ENCODE measurements around the gene PATL2.

DNA sequence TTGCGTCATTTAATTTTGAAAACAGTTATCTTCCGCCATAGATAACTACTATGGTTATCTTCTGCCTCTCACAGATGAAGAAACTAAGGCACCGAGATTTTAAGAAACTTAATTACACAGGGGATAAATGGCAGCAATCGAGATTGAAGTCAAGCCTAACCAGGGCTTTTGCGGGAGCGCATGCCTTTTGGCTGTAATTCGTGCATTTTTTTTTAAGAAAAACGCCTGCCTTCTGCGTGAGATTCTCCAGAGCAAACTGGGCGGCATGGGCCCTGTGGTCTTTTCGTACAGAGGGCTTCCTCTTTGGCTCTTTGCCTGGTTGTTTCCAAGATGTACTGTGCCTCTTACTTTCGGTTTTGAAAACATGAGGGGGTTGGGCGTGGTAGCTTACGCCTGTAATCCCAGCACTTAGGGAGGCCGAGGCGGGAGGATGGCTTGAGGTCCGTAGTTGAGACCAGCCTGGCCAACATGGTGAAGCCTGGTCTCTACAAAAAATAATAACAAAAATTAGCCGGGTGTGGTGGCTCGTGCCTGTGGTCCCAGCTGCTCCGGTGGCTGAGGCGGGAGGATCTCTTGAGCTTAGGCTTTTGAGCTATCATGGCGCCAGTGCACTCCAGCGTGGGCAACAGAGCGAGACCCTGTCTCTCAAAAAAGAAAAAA lies 1.4 kb upstream of the PATL2 start:
- TF ChIP-seq, protein P1, sequence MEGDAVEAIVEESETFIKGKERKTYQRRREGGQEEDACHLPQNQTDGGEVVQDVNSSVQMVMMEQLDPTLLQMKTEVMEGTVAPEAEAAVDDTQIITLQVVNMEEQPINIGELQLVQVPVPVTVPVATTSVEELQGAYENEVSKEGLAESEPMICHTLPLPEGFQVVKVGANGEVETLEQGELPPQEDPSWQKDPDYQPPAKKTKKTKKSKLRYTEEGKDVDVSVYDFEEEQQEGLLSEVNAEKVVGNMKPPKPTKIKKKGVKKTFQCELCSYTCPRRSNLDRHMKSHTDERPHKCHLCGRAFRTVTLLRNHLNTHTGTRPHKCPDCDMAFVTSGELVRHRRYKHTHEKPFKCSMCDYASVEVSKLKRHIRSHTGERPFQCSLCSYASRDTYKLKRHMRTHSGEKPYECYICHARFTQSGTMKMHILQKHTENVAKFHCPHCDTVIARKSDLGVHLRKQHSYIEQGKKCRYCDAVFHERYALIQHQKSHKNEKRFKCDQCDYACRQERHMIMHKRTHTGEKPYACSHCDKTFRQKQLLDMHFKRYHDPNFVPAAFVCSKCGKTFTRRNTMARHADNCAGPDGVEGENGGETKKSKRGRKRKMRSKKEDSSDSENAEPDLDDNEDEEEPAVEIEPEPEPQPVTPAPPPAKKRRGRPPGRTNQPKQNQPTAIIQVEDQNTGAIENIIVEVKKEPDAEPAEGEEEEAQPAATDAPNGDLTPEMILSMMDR (conservative IDR thresholded peaks at IDR 0.05 in 1 of 2, IDR thresholded peaks at IDR 0.05 in 1 of 2; ENCODE audit: low read depth in 1 of 2, low read length in 2 of 2), result no peak
- no peak for TF ChIP-seq EZH2 (IDR thresholded peaks at IDR 0.05; ENCODE audit: low read length, missing control alignments)

Measured in fibroblast of lung (primary cell).